Spleen (tissue), 7 donors: ENCODE results near the gene PPP2R2B.

ENCODE experiments used
- CTCF ChIP-seq, 11 experiments: fragments of 200-600 bp in 7 of 11; fragments of 450-650 bp in 4 of 11; sonication (generic) in 4 of 11; IDR thresholded peaks in 8 of 11; conservative IDR thresholded peaks in 3 of 11; 1 replicate in 7 of 11; 2 replicates in 4 of 11; pipeline versions ENCODE4 v1.4.0 to v1.8.0; 2016 to 2021; ENCODE audit warnings: antibody characterized with exemption in 11 of 11, inconsistent platforms in 4 of 11, mild to moderate bottlenecking in 1 of 11
- POLR2A ChIP-seq, 3 donors: fragments of 450-650 bp; IDR thresholded peaks; one replicate each; pipeline ENCODE4 v1.5.1; 2017; ENCODE audit warnings: antibody characterized with exemption in 3 of 3, mild to moderate bottlenecking in 1 of 3
- donor health status: DM: no; HTN: no; CAD: no; lungs with moderate emphysema.
- donor health status: DM: no; HTN: no; CAD: no.
- donor health status: DM: no; HTN: no; CAD: no.

- TF ChIP-seq POLR2A (IDR thresholded peaks at IDR 0.05) (no peak), CTCF (IDR thresholded peaks at IDR 0.05 in 8 of 11, conservative IDR thresholded peaks at IDR 0.05 in 3 of 11) (no peak)
Measured at GRCh38 chr5:146624179-146624578, 254.4 kb downstream of the PPP2R2B start.
